ENCODE measurements around the gene NINL.
"Not testable (repeated sequence)": the region's sequence is repeated elsewhere in the genome, so short reads cannot be mapped to it uniquely, and the experiment has no call there.

Gene NINL

DNA sequence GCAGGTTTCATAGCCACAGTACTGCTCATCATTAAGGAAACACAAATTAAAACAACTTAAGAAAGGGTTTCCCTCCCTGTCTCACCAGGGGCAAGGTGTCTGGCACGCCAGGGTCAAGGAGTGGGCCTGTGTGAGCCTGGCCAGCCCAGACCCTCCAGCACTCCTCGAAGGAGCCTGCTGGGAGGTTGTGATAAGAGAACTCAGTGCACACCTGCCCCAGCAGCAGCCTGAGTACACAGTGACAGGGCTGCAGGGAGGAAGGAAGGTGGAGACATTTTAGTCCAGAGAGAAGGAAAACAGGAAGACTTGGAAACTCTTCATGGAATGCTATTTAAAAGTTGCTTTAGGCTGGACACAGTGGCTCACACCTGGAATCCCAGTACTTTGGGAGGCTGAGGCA is 14.1 kb downstream of the NINL start:
- Histone ChIP-seq H3K9ac (ENCODE audit: low read length) (no peak overlapping the region), H3K9me3 (ENCODE audit: control insufficient read depth, insufficient read depth, low read depth, low read length) (no peaks in the 10 kb centered on the region), H3K27me3 (ENCODE audit: control insufficient read depth, insufficient read depth, low read length) (no peaks in the 10 kb centered on the region), H3K4me1 (ENCODE audit: control insufficient read depth, insufficient read depth, low read length) (peaks cover 3% of the 10 kb centered on the region; the same call in 1 of the 2 replicates), H3K36me3 (ENCODE audit: control insufficient read depth, insufficient read depth, low read length) (peaks cover 16% of the 10 kb centered on the region; the same call in 1 of the 2 replicates), H3K27ac (ENCODE audit: low read depth, low read length) (no peak overlapping the region), H3K4me3 (ENCODE audit: low read depth, low read length) (no peak overlapping the region)

DNA sequence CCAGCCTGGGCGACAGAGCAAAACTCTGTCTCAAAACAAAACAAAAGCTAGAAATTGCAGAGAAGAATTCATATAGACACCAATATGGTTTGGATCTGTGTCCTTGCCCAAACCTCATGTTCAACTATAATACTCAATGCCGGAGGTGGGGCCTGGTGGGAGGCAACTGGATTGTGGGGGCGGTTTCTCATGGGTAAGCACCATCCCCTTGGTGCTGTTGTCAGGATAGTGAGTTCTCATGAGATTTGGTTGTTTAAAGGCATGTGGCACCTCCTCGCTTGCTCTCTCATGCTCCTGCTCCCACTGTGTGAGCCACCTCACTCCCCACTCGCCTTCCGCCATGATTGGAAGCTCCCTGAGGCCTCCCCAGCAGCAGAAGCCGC is 15.2 kb downstream of the NINL start:
- H3K27me3 ChIP-seq (ENCODE audit: control insufficient read depth, insufficient read depth, low read length): no peaks in the 10 kb centered on the region
- H3K36me3 ChIP-seq (ENCODE audit: control insufficient read depth, insufficient read depth, low read length): peaks cover 16% of the 10 kb centered on the region; the same call in 1 of the 2 replicates
- no peaks in the 10 kb centered on the region for H3K9me3 ChIP-seq (ENCODE audit: control insufficient read depth, insufficient read depth, low read depth, low read length)

DNA sequence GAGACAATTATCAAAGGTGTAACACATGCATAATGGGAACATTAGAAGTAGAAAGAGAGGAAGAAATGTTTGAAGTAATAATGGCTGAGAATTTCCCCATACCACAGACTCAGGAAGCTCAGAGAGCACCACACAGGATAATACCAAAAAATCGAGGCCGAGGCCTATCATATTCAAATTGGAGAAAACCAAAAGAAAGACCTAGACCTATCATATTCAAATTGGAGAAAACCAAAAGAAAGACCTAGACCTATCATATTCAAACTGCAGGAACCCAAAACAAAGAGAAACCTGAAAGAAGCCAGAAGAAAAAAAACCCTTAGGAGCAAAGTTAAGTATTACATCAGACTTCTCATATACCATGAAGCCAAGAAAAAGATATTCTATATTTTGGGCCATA is 18.0 kb downstream of the NINL start:
- Histone ChIP-seq H3K36me3 (ENCODE audit: control insufficient read depth, insufficient read depth, low read length) (peaks cover 10% of the 10 kb centered on the region), H3K4me3 (ENCODE audit: low read depth, low read length) (no peak overlapping the region), H3K9ac (ENCODE audit: low read length) (no peak overlapping the region), H3K27ac (ENCODE audit: low read depth, low read length) (no peak overlapping the region), H3K9me3 (ENCODE audit: control insufficient read depth, insufficient read depth, low read depth, low read length) (peaks cover 15% of the 10 kb centered on the region), H3K4me1 (ENCODE audit: control insufficient read depth, insufficient read depth, low read length) (peaks cover 3% of the 10 kb centered on the region), H3K27me3 (ENCODE audit: control insufficient read depth, insufficient read depth, low read length) (no peaks in the 10 kb centered on the region)

More for the DNA sequence above, 15.2 kb downstream of the NINL start:
- Histone ChIP-seq H3K4me3 (ENCODE audit: low read depth, low read length) (no peak overlapping the region), H3K27ac (ENCODE audit: low read depth, low read length) (no peak overlapping the region), H3K4me1 (ENCODE audit: control insufficient read depth, insufficient read depth, low read length) (peaks cover 6% of the 10 kb centered on the region), H3K9ac (ENCODE audit: low read length) (no peak overlapping the region)

DNA sequence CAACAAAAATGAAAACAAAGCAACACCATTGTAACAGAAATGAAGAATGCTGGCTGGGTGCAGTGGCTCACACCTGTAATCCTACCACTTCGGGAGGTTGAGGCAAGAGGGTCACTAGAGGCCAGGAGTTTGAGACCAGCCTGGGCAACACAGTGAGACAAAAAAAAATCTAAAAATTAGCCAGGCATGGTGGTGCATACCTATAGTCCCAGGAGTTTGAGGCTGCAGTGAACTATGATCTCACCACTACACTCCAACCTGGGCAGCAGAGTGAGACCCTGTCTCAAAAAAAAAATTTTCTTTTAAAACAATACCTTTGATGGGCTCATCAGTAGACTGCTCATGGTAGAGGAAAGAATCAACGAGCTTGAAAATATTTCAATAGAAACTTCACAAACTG is 18.5 kb downstream of the NINL start:
- peaks cover 3% of the 10 kb centered on the region for H3K4me1 ChIP-seq (ENCODE audit: control insufficient read depth, insufficient read depth, low read length)
- no peaks in the 10 kb centered on the region for H3K27me3 ChIP-seq (ENCODE audit: control insufficient read depth, insufficient read depth, low read length)
- no peak overlapping the region for H3K4me3 ChIP-seq (ENCODE audit: low read depth, low read length)
- H3K36me3 ChIP-seq (ENCODE audit: control insufficient read depth, insufficient read depth, low read length): peaks cover 9% of the 10 kb centered on the region
- peaks cover 15% of the 10 kb centered on the region for H3K9me3 ChIP-seq (ENCODE audit: control insufficient read depth, insufficient read depth, low read depth, low read length)
- H3K27ac ChIP-seq (ENCODE audit: low read depth, low read length): no peak overlapping the region
- no peak overlapping the region for H3K9ac ChIP-seq (ENCODE audit: low read length)

DNA sequence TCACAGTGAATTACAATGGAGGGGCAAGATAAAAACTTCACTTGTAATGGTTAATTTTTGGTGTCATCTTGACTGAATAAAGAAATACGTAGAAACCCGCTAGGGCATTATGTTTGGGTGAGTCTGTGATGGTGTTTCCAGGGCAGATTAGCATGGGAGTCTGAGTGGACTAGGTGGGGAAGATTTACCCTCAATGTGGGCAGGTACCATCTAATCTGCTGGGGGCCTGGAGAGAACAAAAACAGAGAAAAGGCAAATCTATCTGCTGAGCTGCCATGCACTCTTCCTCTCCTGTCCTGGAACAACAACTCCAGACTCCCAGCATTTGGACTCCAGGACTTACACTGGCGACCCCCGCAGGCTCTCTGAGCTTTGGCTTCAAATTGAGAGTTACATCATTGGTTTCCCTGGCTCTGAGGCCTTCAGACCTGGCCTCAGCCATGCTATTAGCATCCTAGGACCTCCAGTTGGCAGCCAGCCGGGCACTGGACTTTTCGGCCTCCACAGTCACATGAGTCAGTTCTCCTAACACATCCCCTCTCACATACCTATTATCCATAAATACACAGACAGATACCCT is 19.7 kb downstream of the NINL start:
- peaks cover 3% of the 10 kb centered on the region for H3K4me1 ChIP-seq (ENCODE audit: control insufficient read depth, insufficient read depth, low read length)
- H3K9me3 ChIP-seq (ENCODE audit: control insufficient read depth, insufficient read depth, low read depth, low read length): peaks cover 15% of the 10 kb centered on the region
- no peak overlapping the region for H3K27ac ChIP-seq (ENCODE audit: low read depth, low read length)
- H3K9ac ChIP-seq (ENCODE audit: low read length): no peak overlapping the region
- no peaks in the 10 kb centered on the region for H3K27me3 ChIP-seq (ENCODE audit: control insufficient read depth, insufficient read depth, low read length)
- H3K4me3 ChIP-seq (ENCODE audit: low read depth, low read length): no peak overlapping the region
- H3K36me3 ChIP-seq (ENCODE audit: control insufficient read depth, insufficient read depth, low read length): no peaks in the 10 kb centered on the region; the same call in 1 of the 2 replicates

DNA sequence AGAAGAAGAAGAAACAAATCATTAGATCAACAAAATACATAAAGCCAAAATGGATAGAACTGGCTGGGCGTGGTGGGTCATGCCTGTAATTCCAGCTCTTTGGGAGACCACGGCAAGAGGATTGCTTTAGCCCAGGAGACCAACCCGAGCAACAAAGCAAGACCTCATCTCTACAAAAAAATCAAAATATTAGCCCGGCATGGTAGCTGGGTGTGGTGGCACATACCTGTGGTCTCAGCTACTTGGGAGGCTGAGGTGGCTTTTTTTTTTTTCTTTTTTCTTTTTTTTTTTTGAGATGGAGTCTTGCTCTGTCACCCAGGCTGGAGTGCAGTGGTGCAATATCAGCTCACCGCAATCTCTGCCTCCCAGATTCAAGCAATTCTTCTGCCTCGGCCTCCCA is 21.5 kb downstream of the NINL start:
- Histone ChIP-seq H3K4me1 (ENCODE audit: control insufficient read depth, insufficient read depth, low read length) (peaks cover 3% of the 10 kb centered on the region), H3K36me3 (ENCODE audit: control insufficient read depth, insufficient read depth, low read length) (peaks cover 12% of the 10 kb centered on the region), H3K27me3 (ENCODE audit: control insufficient read depth, insufficient read depth, low read length) (no peaks in the 10 kb centered on the region), H3K9ac (ENCODE audit: low read length) (no peak overlapping the region), H3K27ac (ENCODE audit: low read depth, low read length) (no peak overlapping the region), H3K4me3 (ENCODE audit: low read depth, low read length) (no peak overlapping the region), H3K9me3 (ENCODE audit: control insufficient read depth, insufficient read depth, low read depth, low read length) (peaks cover 15% of the 10 kb centered on the region)

DNA sequence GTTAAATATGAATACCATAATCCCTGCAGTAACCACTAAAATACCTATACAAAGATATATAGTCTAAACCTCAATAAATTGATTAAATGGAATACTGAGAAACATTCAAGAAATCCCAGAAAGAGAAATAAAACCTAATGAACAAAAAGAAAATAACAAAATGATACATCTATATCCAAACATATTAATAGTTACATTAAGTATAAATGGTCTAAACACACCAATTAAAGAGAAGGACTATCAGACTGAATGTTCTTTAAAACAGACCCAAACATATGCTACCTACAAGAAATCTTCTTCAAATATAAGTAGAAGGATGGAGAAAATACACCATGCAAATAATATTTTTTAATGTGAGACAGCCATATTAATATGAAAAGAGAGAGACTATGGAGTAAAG is 22.0 kb downstream of the NINL start:
- H3K36me3 ChIP-seq (ENCODE audit: control insufficient read depth, insufficient read depth, low read length): peaks cover 17% of the 10 kb centered on the region
- H3K27ac ChIP-seq (ENCODE audit: low read depth, low read length): no peak overlapping the region
- H3K9ac ChIP-seq (ENCODE audit: low read length): no peak overlapping the region
- no peak overlapping the region for H3K4me3 ChIP-seq (ENCODE audit: low read depth, low read length)
- no peaks in the 10 kb centered on the region for H3K27me3 ChIP-seq (ENCODE audit: control insufficient read depth, insufficient read depth, low read length)
- peaks cover 15% of the 10 kb centered on the region for H3K9me3 ChIP-seq (ENCODE audit: control insufficient read depth, insufficient read depth, low read depth, low read length)
- peaks cover 3% of the 10 kb centered on the region for H3K4me1 ChIP-seq (ENCODE audit: control insufficient read depth, insufficient read depth, low read length)

DNA sequence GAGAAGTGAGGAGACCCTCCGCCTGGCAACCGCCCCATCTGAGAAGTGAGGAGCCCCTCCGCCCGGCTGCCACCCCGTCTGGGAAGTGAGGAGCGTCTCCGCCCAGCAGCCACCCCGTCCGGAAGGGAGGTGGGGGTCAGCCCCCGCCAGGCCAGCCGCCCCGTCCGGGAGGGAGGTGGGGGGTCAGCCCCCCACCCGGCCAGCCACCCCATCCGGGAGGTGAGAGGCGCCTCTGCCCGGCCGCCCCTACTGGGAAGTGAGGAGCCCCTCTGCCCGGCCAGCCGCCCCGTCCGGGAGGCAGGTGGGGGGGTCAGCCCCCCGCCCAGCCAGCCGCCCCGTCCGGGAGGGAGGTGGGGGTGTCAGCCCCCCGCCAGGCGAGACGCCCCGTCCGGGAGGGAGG is 23.6 kb downstream of the NINL start:
- H3K27ac ChIP-seq (ENCODE audit: low read depth, low read length); H3K4me3 ChIP-seq (ENCODE audit: low read depth, low read length); H3K9ac ChIP-seq (ENCODE audit: low read length); H3K4me1 ChIP-seq (ENCODE audit: control insufficient read depth, insufficient read depth, low read length); H3K27me3 ChIP-seq (ENCODE audit: control insufficient read depth, insufficient read depth, low read length): not testable (repeated sequence)
- Histone ChIP-seq H3K9me3 (ENCODE audit: control insufficient read depth, insufficient read depth, low read depth, low read length) (peaks cover 15% of the 10 kb centered on the region), H3K36me3 (ENCODE audit: control insufficient read depth, insufficient read depth, low read length) (peaks cover 18% of the 10 kb centered on the region)

DNA sequence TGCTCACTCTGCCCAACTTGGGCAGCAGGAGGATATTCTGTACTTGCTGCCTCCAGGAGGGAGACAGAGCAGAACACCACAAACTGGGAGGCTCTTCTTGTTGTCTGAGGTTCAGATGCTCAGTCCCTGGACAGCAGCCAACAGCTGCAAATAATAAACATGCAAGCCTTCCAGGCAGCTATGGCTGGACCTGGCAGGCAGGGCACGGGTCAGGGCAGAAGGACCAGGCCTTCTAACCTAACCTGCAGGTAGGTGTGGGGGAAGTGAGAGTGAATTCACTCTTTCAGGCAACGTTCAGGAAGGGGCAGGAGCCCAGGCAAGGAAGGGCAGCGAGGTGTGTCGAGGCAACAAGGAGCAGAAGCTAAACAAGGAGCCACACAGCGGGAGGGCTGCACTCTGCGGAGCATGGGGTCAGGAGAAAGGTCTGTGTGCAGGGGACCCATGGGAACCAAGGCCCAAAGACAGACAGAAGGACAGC is 31.5 kb downstream of the NINL start:
- Histone ChIP-seq H3K9me3 (ENCODE audit: control insufficient read depth, insufficient read depth, low read depth, low read length) (no peaks in the 10 kb centered on the region), H3K27ac (ENCODE audit: low read depth, low read length) (no peak overlapping the region), H3K9ac (ENCODE audit: low read length) (no peak overlapping the region), H3K27me3 (ENCODE audit: control insufficient read depth, insufficient read depth, low read length) (no peaks in the 10 kb centered on the region), H3K36me3 (ENCODE audit: control insufficient read depth, insufficient read depth, low read length) (peaks cover 7% of the 10 kb centered on the region; the same call in 1 of the 2 replicates), H3K4me1 (ENCODE audit: control insufficient read depth, insufficient read depth, low read length) (peaks cover 30% of the 10 kb centered on the region), H3K4me3 (ENCODE audit: low read depth, low read length) (no peak overlapping the region)

DNA sequence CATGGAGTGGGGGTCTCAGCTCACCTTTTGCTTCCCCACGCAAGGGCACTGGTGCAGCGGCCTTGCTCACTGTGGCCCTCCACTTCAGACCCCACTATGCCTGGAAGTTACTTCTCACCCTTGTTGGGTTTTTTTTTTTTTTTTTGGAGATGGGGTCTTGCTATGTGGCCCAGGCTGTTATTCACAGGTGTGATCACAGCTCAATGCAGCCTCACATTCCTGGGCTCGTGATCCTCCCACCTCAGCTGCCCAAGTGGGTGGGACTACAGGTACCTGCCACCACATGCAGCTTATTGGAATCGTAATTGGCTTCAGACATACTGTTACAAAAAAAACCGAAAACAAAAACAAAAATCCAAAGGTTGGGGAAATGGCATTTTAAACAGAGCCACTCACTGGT is 32.4 kb downstream of the NINL start:
- H3K4me1 ChIP-seq (ENCODE audit: control insufficient read depth, insufficient read depth, low read length): peaks cover 30% of the 10 kb centered on the region
- no peak overlapping the region for H3K9ac ChIP-seq (ENCODE audit: low read length)
- no peaks in the 10 kb centered on the region for H3K9me3 ChIP-seq (ENCODE audit: control insufficient read depth, insufficient read depth, low read depth, low read length)
- no peak overlapping the region for H3K4me3 ChIP-seq (ENCODE audit: low read depth, low read length)
- H3K36me3 ChIP-seq (ENCODE audit: control insufficient read depth, insufficient read depth, low read length): 0 out of 2 replicates have a peak, but pooled peaks cover 2% of the 10 kb centered on the region
- H3K27ac ChIP-seq (ENCODE audit: low read depth, low read length): no peak overlapping the region
- no peaks in the 10 kb centered on the region for H3K27me3 ChIP-seq (ENCODE audit: control insufficient read depth, insufficient read depth, low read length)

DNA sequence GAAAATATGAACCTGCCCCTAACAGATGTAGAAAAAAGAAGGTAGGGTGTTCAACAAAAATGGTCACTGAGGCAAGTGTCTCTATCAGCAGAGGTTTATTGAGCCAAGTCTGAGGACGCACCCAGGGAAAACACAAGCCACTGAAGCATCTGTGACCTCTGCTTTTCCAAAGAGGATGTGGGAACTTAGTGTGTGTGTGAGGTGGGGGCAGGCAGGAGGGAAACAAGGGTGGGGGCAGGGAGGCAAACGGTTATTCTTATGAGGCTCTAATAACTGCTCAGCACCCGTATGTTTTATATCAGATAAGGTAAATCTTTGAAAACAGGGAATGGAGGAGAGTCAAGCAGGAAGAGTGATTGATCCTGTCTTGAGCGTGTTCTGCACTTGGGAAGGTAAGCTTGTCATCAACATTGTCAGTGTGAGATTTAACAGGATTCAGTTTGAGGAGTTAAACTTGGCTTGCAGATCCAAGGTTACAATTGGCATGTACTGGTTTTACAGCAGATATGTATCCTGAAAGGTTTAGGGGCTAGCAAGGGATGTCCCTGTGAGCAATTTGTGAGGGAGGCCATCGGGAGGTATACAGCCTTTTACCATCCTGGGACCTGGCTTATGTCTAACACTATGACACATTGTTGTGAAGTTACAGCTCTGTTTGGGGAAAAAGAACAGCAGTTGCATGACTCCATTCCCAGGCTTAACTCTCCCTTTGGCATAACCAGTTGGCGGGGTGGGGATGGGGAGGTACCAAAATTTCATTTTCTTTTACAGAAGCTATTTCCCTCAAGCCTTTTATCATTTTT is 33.7 kb downstream of the NINL start:
- Histone ChIP-seq H3K9ac (ENCODE audit: low read length) (peak overlapping the region; percentile 9), H3K36me3 (ENCODE audit: control insufficient read depth, insufficient read depth, low read length) (no peaks in the 10 kb centered on the region), H3K27ac (ENCODE audit: low read depth, low read length) (no peak overlapping the region), H3K4me3 (ENCODE audit: low read depth, low read length) (no peak overlapping the region), H3K4me1 (ENCODE audit: control insufficient read depth, insufficient read depth, low read length) (peaks cover 34% of the 10 kb centered on the region), H3K9me3 (ENCODE audit: control insufficient read depth, insufficient read depth, low read depth, low read length) (no peaks in the 10 kb centered on the region), H3K27me3 (ENCODE audit: control insufficient read depth, insufficient read depth, low read length) (no peaks in the 10 kb centered on the region)
